Trophoblast cell (in vitro differentiated cells and primary cell): ENCODE data around the gene PTPRN2.

Source experiments
- DNase-seq, 2 donors: peaks; one replicate each; pipeline ENCODE4 v3.0.0-alpha.2; 2016
- H2AFZ ChIP-seq: 2 replicates; pipeline ENCODE4 v1.6.1; 2013; ENCODE audit warnings: low read length, moderate library complexity, mild to moderate bottlenecking; ENCODE audit not compliant: insufficient read depth, poor library complexity
- H2AK5ac ChIP-seq: 2 replicates; pipeline ENCODE4 v1.6.1; 2013; ENCODE audit warnings: mild to moderate bottlenecking, low read length
- H2BK120ac ChIP-seq: 2 replicates; pipeline ENCODE4 v1.6.1; 2013; ENCODE audit warnings: low read length, mild to moderate bottlenecking, moderate library complexity; ENCODE audit not compliant: insufficient read depth, poor library complexity
- H2BK12ac ChIP-seq: 2 replicates; pipeline ENCODE4 v1.6.1; 2013; ENCODE audit warnings: mild to moderate bottlenecking, low read length, moderate library complexity
- H2BK5ac ChIP-seq: 2 replicates; pipeline ENCODE4 v1.6.1; 2013; ENCODE audit warnings: low read length, low read depth, moderate library complexity, mild to moderate bottlenecking; ENCODE audit not compliant: poor library complexity
- H3K14ac ChIP-seq: 2 replicates; pipeline ENCODE4 v1.6.1; 2013; ENCODE audit warnings: mild to moderate bottlenecking, low read length
- H3K18ac ChIP-seq: 2 replicates; pipeline ENCODE4 v1.6.1; 2013; ENCODE audit warnings: mild to moderate bottlenecking, low read length
- H3K23ac ChIP-seq: 2 replicates; pipeline ENCODE4 v1.6.1; 2013; ENCODE audit warnings: low read length
- H3K27ac ChIP-seq: 2 replicates; pipeline ENCODE4 v1.5.1; 2013; ENCODE audit warnings: low read depth, mild to moderate bottlenecking, inconsistent platforms, low read length, moderate library complexity
- H3K27me3 ChIP-seq: 2 replicates; pipeline ENCODE4 v1.6.1; 2013; ENCODE audit warnings: inconsistent platforms, mild to moderate bottlenecking, low read length, moderate library complexity; ENCODE audit not compliant: insufficient read depth
- H3K36me3 ChIP-seq, 2 experiments: 1 replicate in 1 of 2; 2 replicates in 1 of 2; pipeline ENCODE4 v1.6.1; 2013; ENCODE audit warnings: low read length in 2 of 2, mild to moderate bottlenecking in 2 of 2, moderate library complexity in 1 of 2; ENCODE audit not compliant: insufficient read depth in 2 of 2, control insufficient read depth in 1 of 2
- H3K4ac ChIP-seq: 2 replicates; pipeline ENCODE4 v1.6.1; 2013; ENCODE audit warnings: low read depth, mild to moderate bottlenecking, low read length, moderate library complexity
- H3K4me1 ChIP-seq, 2 experiments: 1 replicate in 1 of 2; 2 replicates in 1 of 2; pipeline ENCODE4 v1.6.1; 2013; ENCODE audit warnings: low read length in 2 of 2, mild to moderate bottlenecking in 2 of 2, moderate library complexity in 1 of 2; ENCODE audit not compliant: insufficient read depth in 2 of 2, control insufficient read depth in 1 of 2
- H3K4me2 ChIP-seq: 2 replicates; pipeline ENCODE4 v1.6.1; 2013; ENCODE audit warnings: inconsistent platforms, mild to moderate bottlenecking, low read length, moderate library complexity
- H3K4me3 ChIP-seq: 2 replicates; pipeline ENCODE4 v1.5.1; 2013; ENCODE audit warnings: mild to moderate bottlenecking, low read depth, low read length, inconsistent platforms
- H3K79me1 ChIP-seq: one replicate; pipeline ENCODE4 v1.6.1; 2013; ENCODE audit warnings: low read length
- H3K79me2 ChIP-seq: 2 replicates; pipeline ENCODE4 v1.6.1; 2013; ENCODE audit warnings: low read length, mild to moderate bottlenecking; ENCODE audit not compliant: control insufficient read depth, insufficient read depth, poor library complexity
- H3K9ac ChIP-seq: 2 replicates; pipeline ENCODE4 v1.6.1; 2013; ENCODE audit warnings: mild to moderate bottlenecking, low read length
- H3K9me3 ChIP-seq: 2 replicates; pipeline ENCODE4 v1.6.1; 2013; ENCODE audit warnings: low read depth, mild to moderate bottlenecking, control low read depth, inconsistent platforms, low read length; ENCODE audit not compliant: insufficient read depth
- H4K12ac ChIP-seq: 2 replicates; pipeline ENCODE4 v1.6.1; 2013; ENCODE audit warnings: low read depth, mild to moderate bottlenecking, low read length, moderate library complexity
- H4K8ac ChIP-seq: 2 replicates; pipeline ENCODE4 v1.6.1; 2013; ENCODE audit warnings: low read depth, mild to moderate bottlenecking, low read length, moderate library complexity
- H4K91ac ChIP-seq: one replicate; pipeline ENCODE4 v1.6.1; 2013; ENCODE audit warnings: low read depth, mild to moderate bottlenecking, low read length, moderate library complexity
- WGBS: extraction: QIAGEN DNeasy Blood & Tissue Kit; methylation state at CpG from one replicate; pipeline ENCODE4 v1.1.7; 2013; ENCODE audit warnings: missing lambda C conversion rate; ENCODE audit not compliant: insufficient read length, insufficient coverage; ENCODE audit errors: extremely low coverage; 5-methylcytosine and 5-hydroxymethylcytosine counted together

The PTPRN2 gene

DNA sequence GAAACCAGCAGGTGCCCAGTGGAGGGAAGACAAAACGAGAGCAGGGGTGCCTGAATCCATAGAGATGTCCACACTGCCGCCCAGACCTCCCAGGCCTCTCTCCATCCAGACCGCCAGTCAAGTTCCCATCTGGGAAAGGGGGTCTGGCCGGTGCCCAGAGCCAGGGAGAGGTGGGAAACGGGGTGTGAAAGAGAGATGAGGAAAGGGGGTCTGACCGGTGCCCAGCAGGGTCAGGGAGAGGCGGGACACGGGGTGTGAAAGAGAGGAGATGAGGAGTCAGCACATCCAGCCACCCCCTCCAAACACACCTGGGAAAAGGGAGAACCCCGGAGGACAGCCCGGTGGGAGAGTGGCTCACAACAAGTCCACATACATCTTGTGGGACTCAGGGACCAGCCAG, 185.8 kb downstream of the PTPRN2 start:
- no CpG with 5 or more reads among the region's 10 CpGs for WGBS
- Histone ChIP-seq H4K8ac (no peak overlapping the region), H3K79me2 (no peaks in the 10 kb centered on the region)

DNA sequence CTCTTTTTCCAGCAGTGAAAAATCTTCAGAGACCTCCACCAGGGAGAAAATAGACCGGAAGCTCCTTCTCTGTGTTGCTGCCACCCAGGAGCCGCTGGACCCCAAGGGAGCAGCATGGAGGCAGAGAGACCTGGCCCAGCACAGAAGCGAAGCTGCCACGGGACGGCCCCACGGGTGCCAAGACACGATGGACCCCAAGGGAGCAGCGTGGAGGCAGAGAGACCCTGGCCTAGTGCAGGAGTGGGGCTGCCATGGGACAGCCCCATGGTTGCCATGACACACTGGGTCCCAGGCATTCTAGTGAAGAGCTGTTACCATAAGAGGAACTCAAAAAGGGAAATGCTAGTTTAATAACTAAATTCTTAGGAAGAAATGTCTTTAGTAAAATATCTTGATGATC, 186.3 kb downstream of the PTPRN2 start:
- H3K27ac ChIP-seq, result no peak overlapping the region
- H2BK5ac ChIP-seq, result no peak overlapping the region
- H3K4me1 ChIP-seq, result no peaks in the 10 kb centered on the region
- H3K36me3 ChIP-seq, result no peaks in the 10 kb centered on the region
- no peak overlapping the region for H2AK5ac ChIP-seq
- H4K12ac ChIP-seq, result no peak overlapping the region
- H4K8ac ChIP-seq, result no peak overlapping the region
- no peak overlapping the region for H2BK120ac ChIP-seq
- no CpG with 5 or more reads among the region's 8 CpGs for WGBS
- H3K9me3 ChIP-seq, result peaks cover 14% of the 10 kb centered on the region
- no peaks in the 10 kb centered on the region for H3K27me3 ChIP-seq
- no peak overlapping the region for H4K91ac ChIP-seq
- H3K4me3 ChIP-seq, result no peak overlapping the region
- H3K18ac ChIP-seq, result no peak overlapping the region
- no peak overlapping the region for H3K14ac ChIP-seq
- no peak overlapping the region for H2AFZ ChIP-seq
- no peaks in the 10 kb centered on the region for H3K79me2 ChIP-seq
- no peak overlapping the region for H2BK12ac ChIP-seq
- no peaks in the 10 kb centered on the region for H3K79me1 ChIP-seq
- no peak overlapping the region for H3K9ac ChIP-seq
- no peak overlapping the region for H3K23ac ChIP-seq
- H3K4ac ChIP-seq, result no peak overlapping the region
- H3K4me2 ChIP-seq, result no peak overlapping the region
- DNase-seq, result no peak

More for the DNA sequence above, 185.8 kb downstream of the PTPRN2 start:
- Histone ChIP-seq H3K4me3 (no peak overlapping the region), H3K23ac (no peak overlapping the region), H3K36me3 (no peaks in the 10 kb centered on the region), H2AK5ac (no peak overlapping the region), H4K12ac (no peak overlapping the region), H3K14ac (no peak overlapping the region), H2BK5ac (no peak overlapping the region), H3K9me3 (peaks cover 13% of the 10 kb centered on the region), H3K4me1 (no peaks in the 10 kb centered on the region), H3K27me3 (no peaks in the 10 kb centered on the region), H3K79me1 (no peaks in the 10 kb centered on the region), H2BK12ac (no peak overlapping the region), H3K9ac (no peak overlapping the region), H3K27ac (no peak overlapping the region), H4K91ac (no peak overlapping the region), H3K4ac (no peak overlapping the region), H3K4me2 (no peak overlapping the region), H2AFZ (no peak overlapping the region), H3K18ac (no peak overlapping the region), H2BK120ac (no peak overlapping the region)
- no peak for DNase-seq

DNA sequence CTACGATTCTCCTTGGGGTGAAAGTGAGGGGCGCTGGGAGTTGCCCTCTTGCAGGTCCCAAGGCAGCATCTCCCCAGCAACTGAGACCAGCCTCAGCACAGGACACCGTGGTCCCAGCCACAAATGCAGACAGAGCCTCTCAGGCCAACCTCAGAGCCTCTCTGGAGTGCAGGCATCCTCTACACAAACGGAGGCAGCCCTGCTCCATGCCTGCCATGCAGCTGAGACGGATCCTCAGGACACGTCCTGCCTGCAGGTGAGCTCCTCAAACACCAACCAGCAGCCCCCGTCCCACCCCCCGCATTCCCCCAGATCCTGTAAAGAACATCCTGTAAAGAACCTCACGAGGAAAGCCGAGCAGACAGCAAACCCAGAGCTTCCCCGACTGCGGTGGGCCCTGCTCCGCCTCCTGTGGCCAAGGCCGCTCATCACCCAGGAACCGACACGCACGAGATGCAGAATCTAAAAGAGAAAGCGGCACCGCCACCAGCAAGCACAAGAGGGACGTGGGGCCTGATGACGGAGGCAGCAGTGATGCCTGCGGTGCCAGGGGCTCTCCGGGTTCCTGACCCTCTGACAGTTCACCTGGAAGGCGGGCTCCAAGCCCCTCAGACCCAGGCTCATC, 186.9 kb downstream of the PTPRN2 start:
- H4K8ac ChIP-seq, result no peak overlapping the region
- H4K12ac ChIP-seq, result no peak overlapping the region
- no peak overlapping the region for H2AFZ ChIP-seq
- no peak overlapping the region for H3K4me2 ChIP-seq
- H3K36me3 ChIP-seq, result no peaks in the 10 kb centered on the region
- H3K14ac ChIP-seq, result no peak overlapping the region
- H3K27ac ChIP-seq, result no peak overlapping the region
- H4K91ac ChIP-seq, result no peak overlapping the region
- peaks cover 13% of the 10 kb centered on the region for H3K9me3 ChIP-seq
- no peaks in the 10 kb centered on the region for H3K79me2 ChIP-seq
- H2BK12ac ChIP-seq, result no peak overlapping the region
- no peak for DNase-seq
- no peaks in the 10 kb centered on the region for H3K27me3 ChIP-seq
- H2BK120ac ChIP-seq, result no peak overlapping the region
- H3K4me3 ChIP-seq, result no peak overlapping the region
- no peaks in the 10 kb centered on the region for H3K79me1 ChIP-seq
- no peaks in the 10 kb centered on the region for H3K4me1 ChIP-seq
- H2AK5ac ChIP-seq, result no peak overlapping the region
- no peak overlapping the region for H3K18ac ChIP-seq
- no peak overlapping the region for H2BK5ac ChIP-seq
- H3K23ac ChIP-seq, result no peak overlapping the region
- no CpG with 5 or more reads among the region's 24 CpGs for WGBS
- no peak overlapping the region for H3K9ac ChIP-seq
- H3K4ac ChIP-seq, result no peak overlapping the region

DNA sequence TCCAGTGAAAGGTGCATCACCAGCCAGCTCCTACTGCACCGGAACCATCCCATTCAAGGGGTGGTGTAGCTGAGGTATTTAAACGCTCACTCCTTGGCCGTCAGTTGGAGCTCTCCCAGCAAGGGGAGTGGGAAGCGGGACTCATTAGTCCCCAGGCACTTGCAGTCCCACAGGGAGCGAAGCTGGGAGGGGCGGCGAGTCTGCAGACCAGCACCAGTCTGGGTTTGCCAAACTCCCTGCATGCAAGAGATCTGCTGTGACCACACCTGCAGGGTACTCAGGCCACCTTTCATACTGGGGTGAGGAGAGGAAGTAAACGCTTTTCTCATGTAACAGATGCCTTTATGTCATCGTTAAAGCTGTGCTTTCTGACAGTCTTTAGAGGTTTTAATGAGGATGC, 187.9 kb downstream of the PTPRN2 start:
- H3K9ac ChIP-seq, result no peak overlapping the region
- no peak overlapping the region for H3K18ac ChIP-seq
- no peaks in the 10 kb centered on the region for H3K4me1 ChIP-seq
- DNase-seq, result no peak
- H3K4me2 ChIP-seq, result no peak overlapping the region
- no peak overlapping the region for H2AFZ ChIP-seq
- no peak overlapping the region for H3K23ac ChIP-seq
- H3K9me3 ChIP-seq, result peaks cover 13% of the 10 kb centered on the region
- H3K79me1 ChIP-seq, result no peaks in the 10 kb centered on the region
- no peak overlapping the region for H3K27ac ChIP-seq
- no peak overlapping the region for H4K91ac ChIP-seq
- no peak overlapping the region for H3K14ac ChIP-seq
- no CpG with 5 or more reads among the region's 9 CpGs for WGBS
- H2BK120ac ChIP-seq, result no peak overlapping the region
- no peaks in the 10 kb centered on the region for H3K79me2 ChIP-seq
- H4K12ac ChIP-seq, result no peak overlapping the region
- no peak overlapping the region for H2BK5ac ChIP-seq
- H3K4ac ChIP-seq, result no peak overlapping the region
- H3K36me3 ChIP-seq, result no peaks in the 10 kb centered on the region
- no peak overlapping the region for H4K8ac ChIP-seq
- no peak overlapping the region for H3K4me3 ChIP-seq
- no peaks in the 10 kb centered on the region for H3K27me3 ChIP-seq
- no peak overlapping the region for H2AK5ac ChIP-seq
- no peak overlapping the region for H2BK12ac ChIP-seq
